Measurements from ENCODE around the gene MYO1A.

MYO1A gene

GRCh38 chr12:57012600-57013465, 37.1 kb downstream of the MYO1A start:
- DNase-seq (ENCODE audit: low read depth): no peak

GRCh38 chr12:57011438-57012424, 38.2 kb downstream of the MYO1A start:
- DNase-seq (ENCODE audit: low read depth): no peak

GRCh38 chr12:57010627-57011247, 39.2 kb downstream of the MYO1A start:
- DNase-seq (ENCODE audit: low read depth): no peak

GRCh38 chr12:57009949-57010626, 39.8 kb downstream of the MYO1A start:
- no peak for DNase-seq (ENCODE audit: low read depth)

- DNase-seq (ENCODE audit: low read depth): no peak
Observed at GRCh38 chr12:57008178-57008577, 41.8 kb downstream of the MYO1A start.

- no peak for DNase-seq (ENCODE audit: low read depth)
Observed at GRCh38 chr12:57006809-57007475, 43.0 kb downstream of the MYO1A start.

- peak; percentile 38 for DNase-seq (ENCODE audit: low read depth)
Observed at GRCh38 chr12:57005980-57006808, 43.7 kb downstream of the MYO1A start, which contains the start of gene ZBTB39. Gene ZBTB39, minus strand, starts transcription at chr12:57006546. Its CDS starts 1,629 bp downstream, at chr12:57004917.

GRCh38 chr12:57004651-57005050, 45.3 kb downstream of the MYO1A start:
- no peak for DNase-seq (ENCODE audit: low read depth)

GRCh38 chr12:57003395-57003794, 46.5 kb downstream of the MYO1A start:
- no peak for DNase-seq (ENCODE audit: low read depth)

GRCh38 chr12:57001448-57001906, 48.5 kb downstream of the MYO1A start:
- DNase-seq (ENCODE audit: low read depth): peak; percentile 41

GRCh38 chr12:57000393-57000792, 49.5 kb downstream of the MYO1A start:
- DNase-seq (ENCODE audit: low read depth): no peak

- DNase-seq (ENCODE audit: low read depth): no peak
Observed at GRCh38 chr12:56999456-56999855, 50.5 kb downstream of the MYO1A start.

- no peak for DNase-seq (ENCODE audit: low read depth)
Observed at GRCh38 chr12:56998981-56999380, 50.9 kb downstream of the MYO1A start.

GRCh38 chr12:56998316-56998715, 51.6 kb downstream of the MYO1A start:
- no peak for DNase-seq (ENCODE audit: low read depth)

- DNase-seq (ENCODE audit: low read depth): no peak
Observed at GRCh38 chr12:56996793-56997545, 53.0 kb downstream of the MYO1A start.

GRCh38 chr12:56995930-56996496, 53.9 kb downstream of the MYO1A start:
- DNase-seq (ENCODE audit: low read depth): no peak

- no peak for DNase-seq (ENCODE audit: low read depth)
Observed at GRCh38 chr12:56995201-56995929, 54.6 kb downstream of the MYO1A start.

GRCh38 chr12:56994231-56994746, 55.6 kb downstream of the MYO1A start:
- no peak for DNase-seq (ENCODE audit: low read depth)

Data from stimulated activated CD8-positive, alpha-beta memory T cell treated with anti-CD3 and anti-CD28 coated beads, Interleukin-7, amount 100 ng/mL, for 24 hours (primary cell).